K562 (cell line): Measurements from ENCODE around the gene MET. TPM values are rescaled to one million over a fixed set of nuclear protein-coding genes. Genes with fewer than 3 reads are reported as not detected.

Experiments
- ATAC-seq: fragments of 200-7000 bp; cut with Tn5 transposase; 3 replicates; pipeline ENCODE4 v1.9.1; 2020; ENCODE audit warnings: moderate library complexity
- BruUV-seq: library from RNA; stranded (reverse); fragments of 400-500 nt; replicated peaks from 2 replicates; lab custom pipeline; 2021; lab: Mats Ljungman, UMichigan
- CTCF ChIA-PET: fragments of 300-600 bp; formaldehyde crosslinking; extraction: SDS; loops from one replicate; lab custom pipeline; 2021; ENCODE audit warnings: low intra/inter-chr PET ratio; lab: Yijun Ruan, JAX
- POLR2A ChIA-PET: fragments of 300-600, 350-650 bp; sonication (Branson Sonifier 250); formaldehyde crosslinking; extraction: SDS; loops from one replicate; lab custom pipeline; 2021; ENCODE audit warnings: antibody characterized with exemption, inconsistent platforms; lab: Yijun Ruan, JAX
- DNase-seq, 4 experiments: peaks; one replicate each; pipeline versions ENCODE4 v3.0.0 to v3.0.0-alpha.2; 2011 to 2018; ENCODE audit warnings: low spot score in 3 of 4, mixed read lengths in 3 of 4; ENCODE audit errors: extremely low read depth in 1 of 4
- FAIRE-seq: peaks from 2 replicates; lab custom pipeline; 2011; peaks lifted over from hg19 to GRCh38; lab: Jason Lieb, UNC
- H2AFZ ChIP-seq: 2 replicates; pipeline ENCODE4 v1.6.0; 2011; ENCODE audit warnings: low read depth, low read length, control low read depth, inconsistent platforms
- H3K27ac ChIP-seq: fragments of 200-600 bp; 3 replicates; pipeline ENCODE4 v1.8.0; 2011; ENCODE audit warnings: low read depth, mild to moderate bottlenecking, control low read depth, inconsistent platforms, low read length, moderate library complexity, mixed read lengths; ENCODE audit errors: extremely low read depth
- H3K27me3 ChIP-seq, 2 experiments: fragments of 300-600 bp in 1 of 2; 2 replicates in 1 of 2; 3 replicates in 1 of 2; pipeline versions ENCODE4 v1.6.0 to v1.8.0; 2011; ENCODE audit warnings: inconsistent platforms in 2 of 2, low read length in 2 of 2, mild to moderate bottlenecking in 1 of 2, mixed read lengths in 1 of 2, moderate library complexity in 1 of 2; ENCODE audit not compliant: control insufficient read depth in 2 of 2, insufficient read depth in 2 of 2
- H3K36me3 ChIP-seq: fragments of 300-600 bp; 3 replicates; pipeline ENCODE4 v1.8.0; 2011; ENCODE audit warnings: mild to moderate bottlenecking, low read length, inconsistent platforms; ENCODE audit not compliant: control insufficient read depth, insufficient read depth
- H3K4me1 ChIP-seq, 2 experiments: fragments of 200-600 bp in 1 of 2; replicated peaks in 1 of 2; 2 replicates in 1 of 2; 3 replicates in 1 of 2; pipeline versions ENCODE4 v1.5.1 to v1.8.0; 2011; ENCODE audit warnings: inconsistent platforms in 2 of 2, low read length in 2 of 2, mild to moderate bottlenecking in 1 of 2, mixed read lengths in 1 of 2, moderate library complexity in 1 of 2; ENCODE audit not compliant: control insufficient read depth in 2 of 2, insufficient read depth in 2 of 2
- H3K4me2 ChIP-seq: 2 replicates; pipeline ENCODE4 v1.6.1; 2011; ENCODE audit warnings: low read length, control low read depth, inconsistent platforms, mixed read lengths; ENCODE audit not compliant: insufficient read depth
- H3K4me3 ChIP-seq: fragments of 200-600 bp; sonication (generic), shearing (Covaris generic); 2 replicates; pipeline ENCODE4 v1.5.1; 2016; ENCODE audit warnings: control low read depth, inconsistent platforms
- H3K79me2 ChIP-seq: fragments of 200-600 bp; 3 replicates; pipeline ENCODE4 v1.8.0; 2011; ENCODE audit warnings: low read length, inconsistent platforms; ENCODE audit not compliant: control insufficient read depth, insufficient read depth
- H3K9ac ChIP-seq, 2 experiments: 2 replicates each; pipeline versions ENCODE4 v1.6.0 to v1.6.1; 2011; ENCODE audit warnings: low read depth in 2 of 2, low read length in 2 of 2, control low read depth in 1 of 2, inconsistent platforms in 1 of 2, mild to moderate bottlenecking in 1 of 2, mixed read lengths in 1 of 2; ENCODE audit not compliant: insufficient read depth in 1 of 2
- H3K9me1 ChIP-seq: one replicate; pipeline ENCODE4 v1.6.0; 2011; ENCODE audit warnings: inconsistent platforms, mild to moderate bottlenecking, low read length, moderate library complexity; ENCODE audit not compliant: control insufficient read depth, insufficient read depth
- H3K9me3 ChIP-seq: replicated peaks from 2 replicates; pipeline ENCODE4 v1.5.1; 2011; ENCODE audit warnings: low read depth, low read length, inconsistent platforms; ENCODE audit not compliant: control insufficient read depth, insufficient read depth
- H4K20me1 ChIP-seq: replicated peaks from 2 replicates; pipeline ENCODE4 v1.6.1; 2011; ENCODE audit warnings: low read length, inconsistent platforms, mixed read lengths; ENCODE audit not compliant: control insufficient read depth, insufficient read depth
- CREB1 ChIP-seq, 2 experiments: sonication (generic) in 1 of 2; formaldehyde crosslinking in 1 of 2; IDR thresholded peaks; 2 replicates each; pipeline versions ENCODE4 v1.6.1 to v1.8.0; 2012 to 2022; ENCODE audit warnings: inconsistent platforms in 1 of 2, mild to moderate bottlenecking in 1 of 2, missing genetic modification reagents in 1 of 2, moderate library complexity in 1 of 2
- EP400 ChIP-seq: fragments of 450-650 bp; IDR thresholded peaks from 2 replicates; pipeline ENCODE4 v1.6.1; 2017; ENCODE audit warnings: antibody characterized with exemption, mild to moderate bottlenecking, moderate library complexity
- ESRRB ChIP-seq: fragments of 250-450 bp; sonication (Bioruptor Pico); IDR thresholded peaks from 2 replicates; pipeline ENCODE4 v1.5.0; 2020; ENCODE audit warnings: mild to moderate bottlenecking, moderate library complexity, borderline replicate concordance
- MCM5 ChIP-seq: fragments of 450-650 bp; IDR thresholded peaks from 2 replicates; pipeline ENCODE4 v1.6.1; 2016; ENCODE audit warnings: low read depth
- PTBP1 ChIP-seq: fragments of 200-400 bp; formaldehyde crosslinking; IDR thresholded peaks from 2 replicates; pipeline ENCODE4 v1.6.1; 2017; ENCODE audit warnings: low read depth, low read length
- RAD21 ChIP-seq, 2 experiments: fragments of 250-450 bp in 1 of 2; fragments of 450-650 bp in 1 of 2; sonication (Bioruptor Pico) in 1 of 2; formaldehyde crosslinking in 1 of 2; IDR thresholded peaks in 1 of 2; conservative IDR thresholded peaks in 1 of 2; 2 replicates each; pipeline versions ENCODE4 v1.4.0 to v1.8.0; 2020 to 2022; ENCODE audit warnings: mild to moderate bottlenecking in 2 of 2, moderate library complexity in 1 of 2
- WGBS: fragments of 100-300 bp; shearing (Covaris generic); methylation state at CpG from one replicate; pipeline ENCODE4 v1.1.6; 2016; ENCODE audit warnings: low coverage, mixed read lengths; ENCODE audit not compliant: insufficient coverage; ENCODE audit errors: missing lambda C conversion rate; 5-methylcytosine and 5-hydroxymethylcytosine counted together
- in situ Hi-C: fragments of 300-500 bp; cut with MboI; formaldehyde crosslinking; loops from 4 replicates; pipeline ENCODE4 v1.15.0; 2018; ENCODE audit warnings: inconsistent platforms, mixed read lengths
- intact Hi-C: fragments of 100-400 bp; cut with micrococcal nuclease; formaldehyde crosslinking; loops from 2 replicates; pipeline ENCODE4 v1.14.2; 2022
- polyA plus RNA-seq, 8 experiments: library from polyadenylated mRNA; depleted of rRNA in 4 of 8; stranded (reverse) in 5 of 8; unstranded in 3 of 8; fragments of >200 nt; fragmentation: Nextera tagmentation in 2 of 8; fragmentation: Illumina TruSeq in 1 of 8; extraction: Ambion mirVana in 2 of 8; extraction: Trizol in 1 of 8; gene quantifications; 2 replicates each; pipeline versions ENCODE4 v1.2.1 to v1.2.3, GENCODE V29; 2011 to 2014; ENCODE audit warnings: inconsistent platforms in 1 of 8, missing spikeins in 1 of 8
- total RNA-seq, 7 experiments: library from RNA; depleted of rRNA in 6 of 7; stranded (reverse); fragments of >200 nt in 6 of 7; fragmentation: Illumina TruSeq in 2 of 7; extraction: Trizol in 2 of 7; gene quantifications; 2 replicates each; pipeline versions ENCODE4 v1.2.1 to v1.2.3, GENCODE V29; 2011 to 2021; ENCODE audit warnings: low replicate concordance in 1 of 7
- TF ChIP-seq, protein P1 (sequence below): fragments of 200-400 bp; formaldehyde crosslinking; IDR thresholded peaks from 2 replicates; pipeline ENCODE4 v1.6.1; 2017; ENCODE audit warnings: mild to moderate bottlenecking, low read depth, low read length, moderate library complexity

MET gene
- total and polyA plus RNA-seq, 9 of the 15 experiments (the other 6 are each of a cell fraction or from before 2014, with no cell fraction given), result 0.84 to 2.4 (median 1.1) TPM

DNA sequence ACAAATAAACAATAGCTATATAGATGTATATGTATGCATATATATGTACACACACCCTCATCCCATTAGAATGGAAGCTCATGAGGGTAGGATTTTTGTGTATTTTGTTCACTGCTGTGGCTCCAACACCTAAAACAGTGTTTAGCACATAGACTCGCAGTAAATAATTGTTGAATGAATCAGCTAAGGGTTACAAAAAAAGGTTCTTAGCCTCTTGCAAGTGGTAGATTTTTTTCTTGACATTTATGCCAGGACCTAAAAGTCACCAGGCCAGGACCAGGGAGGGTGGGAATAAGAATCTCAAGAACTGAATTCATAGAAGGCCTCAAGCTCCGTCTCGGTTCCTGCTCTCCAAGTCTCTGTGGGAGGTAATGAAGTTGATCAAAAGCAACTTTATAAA lies 107.9 kb downstream of the MET start (continued):
- TF ChIP-seq, protein P1, sequence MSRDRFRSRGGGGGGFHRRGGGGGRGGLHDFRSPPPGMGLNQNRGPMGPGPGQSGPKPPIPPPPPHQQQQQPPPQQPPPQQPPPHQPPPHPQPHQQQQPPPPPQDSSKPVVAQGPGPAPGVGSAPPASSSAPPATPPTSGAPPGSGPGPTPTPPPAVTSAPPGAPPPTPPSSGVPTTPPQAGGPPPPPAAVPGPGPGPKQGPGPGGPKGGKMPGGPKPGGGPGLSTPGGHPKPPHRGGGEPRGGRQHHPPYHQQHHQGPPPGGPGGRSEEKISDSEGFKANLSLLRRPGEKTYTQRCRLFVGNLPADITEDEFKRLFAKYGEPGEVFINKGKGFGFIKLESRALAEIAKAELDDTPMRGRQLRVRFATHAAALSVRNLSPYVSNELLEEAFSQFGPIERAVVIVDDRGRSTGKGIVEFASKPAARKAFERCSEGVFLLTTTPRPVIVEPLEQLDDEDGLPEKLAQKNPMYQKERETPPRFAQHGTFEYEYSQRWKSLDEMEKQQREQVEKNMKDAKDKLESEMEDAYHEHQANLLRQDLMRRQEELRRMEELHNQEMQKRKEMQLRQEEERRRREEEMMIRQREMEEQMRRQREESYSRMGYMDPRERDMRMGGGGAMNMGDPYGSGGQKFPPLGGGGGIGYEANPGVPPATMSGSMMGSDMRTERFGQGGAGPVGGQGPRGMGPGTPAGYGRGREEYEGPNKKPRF, result no peak
- TF ChIP-seq RAD21 (CRISPR knock-in tag; conservative IDR thresholded peaks at IDR 0.05 in 1 of 2, IDR thresholded peaks at IDR 0.05 in 1 of 2), result no peak

DNA sequence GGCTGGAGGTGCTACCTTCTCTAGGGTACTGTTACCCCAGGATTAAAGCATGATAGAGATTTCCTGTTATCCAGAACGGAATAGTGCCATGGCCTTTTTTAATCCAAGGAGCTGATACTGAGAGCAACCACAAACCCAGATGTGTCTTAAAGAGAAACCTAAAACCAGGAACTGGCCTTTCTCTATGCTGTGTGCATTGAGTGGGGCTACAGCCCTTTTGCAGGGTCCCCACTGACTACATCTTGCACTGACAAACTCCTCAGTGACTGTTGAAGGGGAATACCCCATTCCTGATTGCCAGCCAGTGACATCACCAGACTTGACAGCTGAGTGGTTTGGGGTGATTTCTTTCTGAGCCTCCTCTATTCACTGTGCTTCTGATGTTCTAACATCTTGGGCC lies 108.5 kb downstream of the MET start:
- intact Hi-C loops, result no loop called here
- H3K9me3 ChIP-seq, result no peaks in the 10 kb centered on the region
- BruUV-seq, result no TSS peak
- H3K9ac ChIP-seq, result no peak overlapping the region
- no peaks in the 10 kb centered on the region for H3K4me1 ChIP-seq
- no peak for TF ChIP-seq ESRRB (CRISPR knock-in tag)
- no peak for TF ChIP-seq CREB1 (IDR thresholded peaks at IDR 0.05)
- no peak for TF ChIP-seq CREB1 (CRISPR knock-in tag; IDR thresholded peaks at IDR 0.05)
- TF ChIP-seq PTBP1, result no peak
- TF ChIP-seq MCM5, result no peak
- no peak for TF ChIP-seq EP400
- no peak overlapping the region for H3K27ac ChIP-seq
- H3K4me2 ChIP-seq, result no peak overlapping the region
- FAIRE-seq (no peak), DNase-seq (no peak), ATAC-seq (0 out of 3 replicates have a peak, but pooled peaks have one; percentile 27)
- no peaks in the 10 kb centered on the region for H3K9me1 ChIP-seq
- H3K27me3 ChIP-seq, result peaks cover 2 to 10% of the 10 kb centered on the region in 2 experiments; a peak in 2 of 5 replicates
- H2AFZ ChIP-seq, result no peak overlapping the region
- no peak overlapping the region for H3K4me3 ChIP-seq
- WGBS, result 5% methylated on average over 1 of the region's 1 CpG
- CTCF ChIA-PET, result no interaction called here
- in situ Hi-C loops, result no loop called here
- H3K36me3 ChIP-seq, result no peaks in the 10 kb centered on the region
- no peaks in the 10 kb centered on the region for H3K79me2 ChIP-seq
- H4K20me1 ChIP-seq, result no peaks in the 10 kb centered on the region
- POLR2A ChIA-PET, result interaction anchor here (0.7 to 1.8 kb wide), 3 partner anchors 8 to 24 kb away, joined by 3 to 7 read pairs (median 3); no protein-coding TSS in a partner anchor
